H1 (cell line): Measurements from ENCODE around the gene PCDHB15. TPM values are rescaled to one million over a fixed set of nuclear protein-coding genes. Genes with fewer than 3 reads are reported as not detected.
A peak's percentile ranks its signal among the peaks of the same experiment; 100 is the strongest.

Experiments
- CTCF ChIA-PET: fragments of 300-600 bp; sonication (Branson Sonifier 250); formaldehyde crosslinking; loops from one replicate; lab custom pipeline; 2021; ENCODE audit not compliant: partially characterized antibody; lab: Charles Lee
- POLR2A ChIA-PET: fragments of 300-600 bp; sonication (Branson Sonifier 250); formaldehyde crosslinking; loops from one replicate; lab custom pipeline; 2021; ENCODE audit warnings: inconsistent platforms; ENCODE audit not compliant: partially characterized antibody; lab: Charles Lee
- DNase-seq, 2 experiments: peaks; one replicate each; pipeline versions ENCODE4 v3.0.0 to v3.0.0-alpha.2; 2010 to 2022; ENCODE audit warnings: low spot score in 2 of 2, low read depth in 1 of 2, mixed read lengths in 1 of 2
- FAIRE-seq: peaks from 2 replicates; lab custom pipeline; 2011; peaks lifted over from hg19 to GRCh38; lab: Jason Lieb, UNC
- H2AFZ ChIP-seq: 2 replicates; pipeline ENCODE4 v1.8.1; 2012; ENCODE audit warnings: low read length, inconsistent platforms
- H2AK5ac ChIP-seq: 2 replicates; pipeline ENCODE4 v1.6.1; 2013; ENCODE audit warnings: low read depth, low read length
- H2BK120ac ChIP-seq: replicated peaks from 2 replicates; pipeline ENCODE3; 2013; ENCODE audit warnings: low read depth, low read length, inconsistent platforms
- H2BK12ac ChIP-seq: 2 replicates; pipeline ENCODE4 v1.6.1; 2013; ENCODE audit warnings: low read depth, low read length
- H2BK15ac ChIP-seq: 2 replicates; pipeline ENCODE4 v1.6.1; 2013; ENCODE audit warnings: low read length
- H2BK20ac ChIP-seq: 2 replicates; pipeline ENCODE4 v1.6.1; 2013; ENCODE audit warnings: low read length
- H2BK5ac ChIP-seq: 2 replicates; pipeline ENCODE4 v1.6.1; 2013; ENCODE audit warnings: low read depth, low read length
- H3K14ac ChIP-seq: 2 replicates; pipeline ENCODE4 v1.6.1; 2013; ENCODE audit warnings: inconsistent platforms; ENCODE audit not compliant: insufficient read length
- H3K18ac ChIP-seq: 2 replicates; pipeline ENCODE4 v1.6.1; 2013; ENCODE audit warnings: low read length; ENCODE audit errors: extremely low read depth
- H3K23ac ChIP-seq: 2 replicates; pipeline ENCODE4 v1.6.1; 2013; ENCODE audit warnings: inconsistent platforms; ENCODE audit not compliant: insufficient read length
- H3K23me2 ChIP-seq: 2 replicates; pipeline ENCODE4 v1.6.1; 2013; ENCODE audit warnings: low read depth, low read length
- H3K27ac ChIP-seq: 2 replicates; pipeline ENCODE4 v1.6.1; 2011; ENCODE audit warnings: low read depth, low read length, inconsistent platforms
- H3K27me3 ChIP-seq, 4 experiments: replicated peaks in 1 of 4; 1 replicate in 1 of 4; 2 replicates in 3 of 4; pipeline versions ENCODE4 v1.6.1 to v1.8.1; 2011 to 2013; ENCODE audit warnings: low read length in 3 of 4, mild to moderate bottlenecking in 3 of 4, inconsistent platforms in 2 of 4, mixed read lengths in 2 of 4, moderate library complexity in 1 of 4; ENCODE audit not compliant: control insufficient read depth in 3 of 4, insufficient read depth in 3 of 4; ENCODE audit errors: extremely low read depth in 1 of 4
- H3K36me3 ChIP-seq, 4 experiments: 2 replicates each; pipeline versions ENCODE4 v1.6.1 to v1.8.1; 2011 to 2013; ENCODE audit warnings: mild to moderate bottlenecking in 4 of 4, low read length in 3 of 4, moderate library complexity in 2 of 4, control low read depth in 1 of 4, inconsistent platforms in 1 of 4; ENCODE audit not compliant: insufficient read depth in 4 of 4, control insufficient read depth in 2 of 4
- H3K4ac ChIP-seq: replicated peaks from 2 replicates; pipeline ENCODE3; 2013; ENCODE audit warnings: low read length, low read depth, mixed read lengths, inconsistent platforms; ENCODE audit not compliant: insufficient read length
- H3K4me1 ChIP-seq, 4 experiments: replicated peaks in 1 of 4; 1 replicate in 1 of 4; 2 replicates in 3 of 4; pipeline versions ENCODE4 v1.6.1 to v1.8.1; 2011 to 2013; ENCODE audit warnings: low read length in 3 of 4, inconsistent platforms in 2 of 4, mixed read lengths in 1 of 4; ENCODE audit not compliant: insufficient read depth in 4 of 4, control insufficient read depth in 3 of 4
- H3K4me2 ChIP-seq, 2 experiments: 2 replicates each; pipeline versions ENCODE4 v1.6.1 to v1.8.1; 2011 to 2013; ENCODE audit warnings: low read depth in 2 of 2, low read length in 2 of 2, control low read depth in 1 of 2, inconsistent platforms in 1 of 2, mild to moderate bottlenecking in 1 of 2; ENCODE audit not compliant: insufficient read depth in 1 of 2
- H3K4me3 ChIP-seq, 4 experiments: fragments of 200-600, 300-600 bp in 1 of 4; sonication (generic), shearing (Covaris generic), sonication (Bioruptor Twin) in 1 of 4; 2 replicates each; pipeline versions ENCODE4 v1.5.1 to v1.8.1; 2011 to 2016; ENCODE audit warnings: low read length in 4 of 4, low read depth in 3 of 4, control low read depth in 2 of 4, inconsistent platforms in 2 of 4, mild to moderate bottlenecking in 2 of 4, mixed read lengths in 1 of 4, moderate library complexity in 1 of 4; ENCODE audit not compliant: insufficient read depth in 2 of 4; ENCODE audit errors: extremely low read depth in 1 of 4
- H3K56ac ChIP-seq: replicated peaks from 2 replicates; pipeline ENCODE3; 2013; ENCODE audit warnings: low read depth, mild to moderate bottlenecking, mixed read lengths, low read length, inconsistent platforms; ENCODE audit not compliant: insufficient read length
- H3K79me1 ChIP-seq: 2 replicates; pipeline ENCODE4 v1.6.1; 2013; ENCODE audit warnings: low read depth, low read length, control low read depth
- H3K79me2 ChIP-seq, 2 experiments: 2 replicates each; pipeline versions ENCODE4 v1.6.1 to v1.8.1; 2012 to 2013; ENCODE audit warnings: low read length in 2 of 2, mild to moderate bottlenecking in 2 of 2, inconsistent platforms in 1 of 2; ENCODE audit not compliant: insufficient read depth in 2 of 2, control insufficient read depth in 1 of 2
- H3K9ac ChIP-seq, 4 experiments: replicated peaks in 1 of 4; 1 replicate in 1 of 4; 2 replicates in 3 of 4; pipeline versions ENCODE4 v1.6.1 to v1.8.1; 2011 to 2013; ENCODE audit warnings: low read depth in 3 of 4, low read length in 3 of 4, control low read depth in 2 of 4, mild to moderate bottlenecking in 2 of 4, moderate library complexity in 2 of 4, inconsistent platforms in 1 of 4; ENCODE audit errors: extremely low read depth in 1 of 4
- H3K9me3 ChIP-seq, 2 experiments: 2 replicates each; pipeline versions ENCODE4 v1.6.1 to v1.8.1; 2012 to 2013; ENCODE audit warnings: mild to moderate bottlenecking in 2 of 2, moderate library complexity in 2 of 2, control low read depth in 1 of 2, inconsistent platforms in 1 of 2, low read depth in 1 of 2, low read length in 1 of 2, mixed read lengths in 1 of 2; ENCODE audit not compliant: insufficient read depth in 2 of 2
- H4K20me1 ChIP-seq, 2 experiments: replicated peaks in 1 of 2; 2 replicates each; pipeline versions ENCODE3 to v1.8.1; 2011 to 2013; ENCODE audit warnings: inconsistent platforms in 2 of 2, low read length in 2 of 2, mild to moderate bottlenecking in 1 of 2; ENCODE audit not compliant: insufficient read depth in 2 of 2, control insufficient read depth in 1 of 2
- H4K5ac ChIP-seq: 2 replicates; pipeline ENCODE4 v1.6.1; 2013; ENCODE audit warnings: low read length, low read depth, mixed read lengths, inconsistent platforms; ENCODE audit not compliant: insufficient read length
- H4K8ac ChIP-seq: 2 replicates; pipeline ENCODE4 v1.8.0; 2013; ENCODE audit warnings: mild to moderate bottlenecking, moderate library complexity, low read length, inconsistent platforms; ENCODE audit not compliant: insufficient read depth; ENCODE audit errors: extremely low read depth
- H4K91ac ChIP-seq: replicated peaks from 2 replicates; pipeline ENCODE3; 2013; ENCODE audit warnings: low read length, mixed read lengths, inconsistent platforms; ENCODE audit not compliant: insufficient read length
- CREB1 ChIP-seq: IDR thresholded peaks from 2 replicates; pipeline ENCODE4 v1.6.1; 2012; ENCODE audit warnings: inconsistent platforms
- ZNF274 ChIP-seq: IDR thresholded peaks from 2 replicates; pipeline ENCODE4 v1.7.0; 2012; ENCODE audit warnings: low read length, borderline replicate concordance; ENCODE audit errors: extremely low read depth
- WGBS, 2 experiments: shearing (Covaris generic) in 1 of 2; methylation state at CpG; one replicate each; pipeline versions ENCODE4 v1.1.6 to v1.1.7; 2013 to 2015; ENCODE audit warnings: low lambda C conversion rate in 2 of 2, mixed read lengths in 2 of 2, inconsistent platforms in 1 of 2, low coverage in 1 of 2, missing lambda C conversion rate in 1 of 2; ENCODE audit not compliant: insufficient replicate concordance in 2 of 2, insufficient coverage in 1 of 2, insufficient read length in 1 of 2; ENCODE audit errors: extremely low coverage in 1 of 2, missing lambda C conversion rate in 1 of 2; 5-methylcytosine and 5-hydroxymethylcytosine counted together
- polyA plus RNA-seq, 7 experiments: library from polyadenylated mRNA; depleted of rRNA in 3 of 7; stranded (reverse) in 5 of 7; unstranded in 2 of 7; fragments of >200 nt in 5 of 7; fragments of 200-250 nt in 2 of 7; gene quantifications; 1 replicate in 5 of 7; 2 replicates in 1 of 7; 4 replicates in 1 of 7; pipeline versions ENCODE4 v1.2.1 to v1.2.3, GENCODE V29; 2011 to 2013; ENCODE audit warnings: missing spikeins in 2 of 7, mixed read lengths in 2 of 7
- total RNA-seq: library from RNA; stranded (reverse); fragmentation: NEBNext Ultra II Directional; extraction: Animal tissue kit (Norgen Biotek cat#: 25700); gene quantifications from 2 replicates; pipeline ENCODE4 v1.2.1, GENCODE V29; 2021

Gene PCDHB15
- total and polyA plus RNA-seq, 2 of the 8 experiments (the other 6 are each of a cell fraction or from before 2014, with no cell fraction given) = 2.8 to 4.0 TPM

DNA sequence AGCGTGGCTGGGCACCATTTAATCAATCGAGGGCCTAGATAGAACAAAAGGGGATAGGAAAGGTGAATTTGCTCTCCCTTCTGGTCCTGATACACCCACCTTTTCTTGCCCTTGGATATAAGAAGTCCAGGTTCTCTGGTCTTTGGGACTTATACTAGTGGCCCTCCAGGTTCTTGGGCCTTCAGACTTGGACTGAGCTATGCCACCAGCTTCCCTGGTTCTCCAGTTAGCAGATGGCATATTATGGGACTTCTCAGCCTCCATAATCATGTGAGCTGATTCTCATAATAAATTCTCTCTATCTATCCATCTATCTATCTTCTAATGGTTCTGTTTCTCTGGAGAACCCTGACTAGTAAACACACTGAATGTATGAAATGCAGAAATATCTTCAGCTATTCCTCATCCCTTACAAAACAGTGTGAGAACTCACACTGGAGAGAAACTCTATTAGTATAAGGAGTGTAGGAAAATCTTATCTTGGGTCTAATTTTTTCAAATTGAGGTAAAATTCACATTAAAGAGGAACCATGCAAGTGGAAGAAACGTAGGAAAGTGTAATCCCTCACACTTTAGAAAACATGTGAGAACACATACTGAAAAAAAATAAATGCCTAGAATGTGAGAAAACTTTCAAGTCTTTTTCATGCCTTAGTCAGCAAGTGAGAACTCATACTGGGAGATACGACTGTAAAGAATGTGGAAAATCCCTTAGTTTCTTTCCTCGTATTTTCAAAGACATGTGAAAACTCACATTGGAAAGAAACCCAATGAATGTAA, 15.5 kb downstream of the PCDHB15 start:
- no peak overlapping the region for H3K18ac ChIP-seq
- H3K23me2 ChIP-seq = no peaks in the 10 kb centered on the region
- no peak overlapping the region for H2BK20ac ChIP-seq
- H3K14ac ChIP-seq = no peak overlapping the region
- no peak overlapping the region for H3K4me2 ChIP-seq
- H3K23ac ChIP-seq = no peak overlapping the region
- H3K9ac ChIP-seq = no peak overlapping the region
- 68% methylated on average over 5 of the region's 5 CpGs; no CpG with 5 or more reads in 1 of the 2 experiments for WGBS, 2 experiments
- DNase-seq (no peak), FAIRE-seq (no peak)
- H3K9me3 ChIP-seq = peaks cover 64 to 74% of the 10 kb centered on the region in 2 experiments
- H3K79me1 ChIP-seq = no peaks in the 10 kb centered on the region
- POLR2A ChIA-PET = no interaction called here
- no peak overlapping the region for H4K8ac ChIP-seq
- no peaks in the 10 kb centered on the region for H4K20me1 ChIP-seq
- CTCF ChIA-PET = interaction anchor here (0.7 to 2.5 kb wide), 5 partner anchors 15 to 152 kb away, joined by 3 to 8 read pairs (median 3); partner anchors contain the start of genes PCDHB15 and PCDHGA10
- no peak overlapping the region for H2BK12ac ChIP-seq
- H2BK120ac ChIP-seq = no peak overlapping the region
- H3K4me3 ChIP-seq = no peak overlapping the region
- no peak overlapping the region for H4K5ac ChIP-seq
- no peak overlapping the region for H4K91ac ChIP-seq
- no peaks in the 10 kb centered on the region for H3K79me2 ChIP-seq
- no peak overlapping the region for H3K56ac ChIP-seq
- H3K27me3 ChIP-seq = no peaks in the 10 kb centered on the region
- no peak overlapping the region for H3K27ac ChIP-seq
- H3K36me3 ChIP-seq = no peaks in the 10 kb centered on the region; a peak in 2 of 8 replicates
- no peaks in the 10 kb centered on the region for H3K4me1 ChIP-seq
- H2BK15ac ChIP-seq = no peak overlapping the region
- TF ChIP-seq CREB1 = no peak
- peak; percentile 99 for TF ChIP-seq ZNF274
- H3K4ac ChIP-seq = no peak overlapping the region
- H2AFZ ChIP-seq = no peak overlapping the region
- H2BK5ac ChIP-seq = no peak overlapping the region
- H2AK5ac ChIP-seq = no peak overlapping the region
